Neuronal stem cell (in vitro differentiated cells): Measurements from ENCODE around the gene CHST15.

Source experiments
- DNase-seq: peaks from one replicate; pipeline ENCODE4 v3.0.0-alpha.2; 2013; ENCODE audit warnings: low spot score
- H2AFZ ChIP-seq: one replicate; pipeline ENCODE4 v1.6.1; 2013; ENCODE audit warnings: mild to moderate bottlenecking, low read length, inconsistent platforms
- H2AK5ac ChIP-seq: 2 replicates; pipeline ENCODE4 v1.6.1; 2013; ENCODE audit warnings: low read depth, mild to moderate bottlenecking, inconsistent platforms, low read length, moderate library complexity, mixed read lengths
- H2BK120ac ChIP-seq: 2 replicates; pipeline ENCODE4 v1.6.1; 2013; ENCODE audit warnings: low read depth, mild to moderate bottlenecking, inconsistent platforms, low read length, moderate library complexity, mixed read lengths
- H2BK12ac ChIP-seq: one replicate; pipeline ENCODE4 v1.6.1; 2013; ENCODE audit warnings: low read length, inconsistent platforms
- H2BK15ac ChIP-seq: 2 replicates; pipeline ENCODE4 v1.6.1; 2013; ENCODE audit warnings: mild to moderate bottlenecking, low read length, inconsistent platforms, mixed read lengths
- H2BK5ac ChIP-seq: one replicate; pipeline ENCODE4 v1.6.1; 2013; ENCODE audit warnings: inconsistent platforms, mild to moderate bottlenecking, low read length, moderate library complexity
- H3K14ac ChIP-seq: one replicate; pipeline ENCODE4 v1.6.1; 2013; ENCODE audit warnings: low read length, inconsistent platforms
- H3K18ac ChIP-seq: 2 replicates; pipeline ENCODE4 v1.6.1; 2013; ENCODE audit warnings: low read length, inconsistent platforms
- H3K23ac ChIP-seq: 2 replicates; pipeline ENCODE4 v1.6.1; 2013; ENCODE audit warnings: low read depth, mild to moderate bottlenecking, mixed read lengths, low read length, inconsistent platforms; ENCODE audit not compliant: poor library complexity
- H3K27ac ChIP-seq: replicated peaks from 3 replicates; pipeline ENCODE4 v1.5.1; 2013; ENCODE audit warnings: low read length, inconsistent platforms
- H3K27me3 ChIP-seq, 3 experiments: 2 replicates each; pipeline ENCODE4 v1.6.1; 2013; ENCODE audit warnings: low read length in 3 of 3, mild to moderate bottlenecking in 2 of 3, inconsistent platforms in 1 of 3, low read depth in 1 of 3, mixed read lengths in 1 of 3, moderate library complexity in 1 of 3; ENCODE audit not compliant: control insufficient read depth in 3 of 3, insufficient read depth in 3 of 3
- H3K36me3 ChIP-seq, 2 donors: replicated peaks in 1 of 2; 2 replicates each; pipeline ENCODE4 v1.6.1; 2013; ENCODE audit warnings: low read length in 2 of 2; ENCODE audit not compliant: control insufficient read depth in 2 of 2, insufficient read depth in 2 of 2
- H3K4ac ChIP-seq: 2 replicates; pipeline ENCODE4 v1.6.1; 2013; ENCODE audit warnings: inconsistent platforms, mild to moderate bottlenecking, low read length, moderate library complexity
- H3K4me1 ChIP-seq, 2 donors: 1 replicate in 1 of 2; 2 replicates in 1 of 2; pipeline ENCODE4 v1.6.1; 2013; ENCODE audit warnings: low read length in 2 of 2, low read depth in 1 of 2; ENCODE audit not compliant: control insufficient read depth in 2 of 2, insufficient read depth in 1 of 2
- H3K4me2 ChIP-seq: one replicate; pipeline ENCODE4 v1.6.1; 2013; ENCODE audit warnings: mild to moderate bottlenecking, low read length, inconsistent platforms; ENCODE audit not compliant: insufficient read depth, poor library complexity, severe bottlenecking
- H3K4me3 ChIP-seq, 2 donors: 2 replicates each; pipeline ENCODE4 v1.5.1; 2013; ENCODE audit warnings: low read length in 2 of 2, mild to moderate bottlenecking in 2 of 2, inconsistent platforms in 1 of 2, moderate library complexity in 1 of 2
- H3K79me1 ChIP-seq: one replicate; pipeline ENCODE4 v1.6.1; 2013; ENCODE audit warnings: low read depth, mild to moderate bottlenecking, inconsistent platforms, low read length, moderate library complexity
- H3K9ac ChIP-seq: one replicate; pipeline ENCODE4 v1.6.1; 2013; ENCODE audit warnings: mild to moderate bottlenecking, low read depth, low read length, inconsistent platforms; ENCODE audit not compliant: poor library complexity
- H3K9me3 ChIP-seq, 2 donors: replicated peaks in 1 of 2; 2 replicates each; pipeline versions ENCODE3 to v1.6.1; 2013; ENCODE audit warnings: low read length in 2 of 2, mild to moderate bottlenecking in 2 of 2, inconsistent platforms in 1 of 2, low read depth in 1 of 2, mixed read lengths in 1 of 2, moderate library complexity in 1 of 2; ENCODE audit not compliant: control insufficient read depth in 2 of 2, insufficient read depth in 1 of 2
- H4K8ac ChIP-seq: one replicate; pipeline ENCODE4 v1.6.1; 2013; ENCODE audit warnings: low read depth, mild to moderate bottlenecking, inconsistent platforms, low read length, moderate library complexity
- H4K91ac ChIP-seq: one replicate; pipeline ENCODE4 v1.6.1; 2013; ENCODE audit warnings: low read length, low read depth, mild to moderate bottlenecking, inconsistent platforms; ENCODE audit not compliant: poor library complexity
- WGBS, 2 donors: extraction: QIAGEN DNeasy Blood & Tissue Kit; methylation state at CpG; one replicate each; pipeline ENCODE4 v1.1.7; 2013; ENCODE audit warnings: missing lambda C conversion rate in 2 of 2, mixed read lengths in 1 of 2; ENCODE audit not compliant: insufficient read length in 2 of 2, insufficient replicate concordance in 1 of 2; ENCODE audit errors: extremely low coverage in 2 of 2; 5-methylcytosine and 5-hydroxymethylcytosine counted together

Gene CHST15

DNA sequence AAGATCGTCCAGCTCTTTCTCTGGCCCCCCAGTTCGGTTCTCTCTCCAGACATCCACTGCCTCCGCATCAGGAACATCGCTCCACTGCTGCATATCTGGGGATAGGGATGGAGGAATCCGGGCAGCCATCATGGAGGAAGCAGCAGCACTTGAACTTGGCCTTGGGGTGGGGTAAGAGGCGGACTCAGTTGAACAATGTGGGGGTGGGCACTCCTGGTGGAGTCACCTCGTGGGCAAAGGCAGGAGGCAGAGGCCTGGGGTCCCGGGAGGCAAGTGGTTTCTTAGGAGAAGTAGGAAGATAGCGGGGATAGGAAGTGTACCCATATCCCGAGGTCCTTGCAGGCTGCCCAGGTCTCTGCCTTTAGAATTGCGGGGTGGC, 98.3 kb downstream of the CHST15 start:
- Histone ChIP-seq H2AK5ac (peak overlapping the region; percentile 76), H3K9me3 (no peaks in the 10 kb centered on the region), H3K27me3 (peaks cover 0 to 24% (median 10%) of the 10 kb centered on the region in 3 experiments), H4K91ac (no peak overlapping the region), H3K4me3 (no peak overlapping the region), H3K27ac (no peak overlapping the region), H3K79me1 (no peaks in the 10 kb centered on the region), H3K36me3 (no peaks in the 10 kb centered on the region), H3K4me1 (peaks cover 2 to 8% of the 10 kb centered on the region in 2 donors), H3K4me2 (peak overlapping the region; percentile 54), H2BK120ac (no peak overlapping the region), H3K18ac (peak overlapping the region; percentile 15), H4K8ac (no peak overlapping the region), H3K23ac (no peak overlapping the region), H2BK5ac (no peak overlapping the region), H3K9ac (no peak overlapping the region), H3K4ac (no peak overlapping the region), H2BK15ac (no peak overlapping the region), H2AFZ (peak overlapping the region; percentile 85), H2BK12ac (no peak overlapping the region), H3K14ac (no peak overlapping the region)
- DNase-seq: peak; percentile 24
- WGBS, 2 donors: no CpG with 5 or more reads among the region's 11 CpGs

DNA sequence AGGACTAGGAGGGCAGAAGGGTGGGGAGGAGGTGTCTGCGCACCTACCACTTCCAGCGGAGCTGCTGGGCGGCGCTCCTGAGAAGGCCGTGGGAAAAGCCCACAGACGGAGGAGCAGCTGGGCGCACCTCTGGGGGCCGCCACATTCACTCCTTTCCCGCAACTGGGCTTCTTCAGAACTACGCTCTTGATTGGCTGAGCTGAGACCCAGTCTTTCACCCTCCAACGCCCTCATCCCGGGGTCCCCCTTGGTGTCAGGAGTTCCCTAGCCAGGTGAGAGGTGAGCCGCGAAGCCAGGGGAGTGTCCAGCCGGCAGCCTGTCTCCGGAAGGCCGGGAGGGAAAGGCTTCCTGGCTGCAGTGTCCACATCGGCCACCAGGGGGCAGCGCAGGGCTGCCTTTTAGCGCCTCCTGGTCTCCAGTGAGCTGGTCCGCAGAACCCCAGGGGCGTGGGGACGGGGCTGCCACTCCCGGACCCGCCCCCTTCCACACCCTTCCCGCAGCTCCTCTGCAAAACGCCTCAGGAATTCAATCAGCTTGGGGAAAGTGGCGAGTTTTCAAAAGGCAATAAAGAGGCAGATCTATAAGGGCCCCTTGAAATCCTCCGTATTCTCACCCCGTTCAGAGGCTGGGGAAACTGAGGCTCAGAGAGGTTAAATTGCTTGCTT, 98.8 kb downstream of the CHST15 start:
- H3K27me3 ChIP-seq: peaks cover 0 to 24% (median 10%) of the 10 kb centered on the region in 3 experiments
- H3K4me3 ChIP-seq: no peak overlapping the region
- WGBS, 2 donors: no CpG with 5 or more reads among the region's 30 CpGs

DNA sequence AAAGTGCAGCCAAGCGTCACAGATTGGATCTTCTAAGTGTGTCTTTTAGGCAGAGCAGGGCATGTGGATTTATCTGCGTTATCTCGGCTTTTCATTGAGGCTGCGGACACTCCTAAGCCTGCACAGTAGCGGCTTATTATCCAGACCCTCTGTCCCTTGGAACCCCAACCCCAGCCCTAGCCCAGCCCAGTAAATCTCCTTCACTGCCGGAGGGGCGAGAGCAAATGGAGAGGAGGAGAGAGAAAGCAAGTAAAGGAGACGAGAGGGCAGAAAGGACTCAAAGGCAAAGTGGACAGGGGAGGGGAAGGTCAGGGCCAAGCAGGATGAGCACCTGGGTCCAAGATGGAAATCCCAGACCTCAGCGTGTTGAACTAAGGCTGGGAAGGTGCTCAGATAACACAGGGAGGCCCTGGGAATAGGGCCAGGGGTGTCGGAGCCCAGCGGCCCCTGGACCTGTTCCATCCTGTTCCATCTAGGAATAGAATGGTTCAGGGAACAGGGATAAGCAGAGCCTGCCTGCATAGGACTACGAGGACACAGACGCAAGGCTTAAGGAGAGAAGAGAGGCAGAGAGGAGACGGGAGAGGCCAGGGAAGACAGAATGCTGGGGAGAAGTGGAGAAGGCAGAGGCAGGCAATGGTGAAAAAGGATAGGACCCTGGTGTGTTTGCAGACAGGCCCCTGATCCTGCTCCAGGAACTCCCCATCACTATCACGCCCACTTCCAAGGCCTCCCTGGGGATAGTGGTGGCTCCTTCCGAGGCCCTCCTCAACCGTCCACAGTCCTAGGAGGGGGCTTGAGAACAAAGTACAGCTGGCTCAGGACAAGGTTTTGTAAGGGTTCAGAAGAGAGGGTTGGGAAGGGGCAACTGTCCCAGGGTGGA, 99.6 kb downstream of the CHST15 start:
- Histone ChIP-seq H3K9me3 (no peaks in the 10 kb centered on the region), H3K18ac (peak overlapping the region; percentile 6), H3K27me3 (peaks cover 0 to 24% (median 10%) of the 10 kb centered on the region in 3 experiments), H2BK120ac (no peak overlapping the region), H3K79me1 (no peaks in the 10 kb centered on the region), H2AK5ac (peak overlapping the region; percentile 47), H3K4ac (no peak overlapping the region), H4K91ac (no peak overlapping the region), H3K23ac (no peak overlapping the region), H3K4me1 (peaks cover 2 to 8% of the 10 kb centered on the region in 2 donors), H2AFZ (peak overlapping the region; percentile 94), H3K4me3 (no peak overlapping the region), H2BK15ac (peak overlapping the region; percentile 74), H3K9ac (no peak overlapping the region), H3K36me3 (no peaks in the 10 kb centered on the region), H3K27ac (no peak overlapping the region), H3K4me2 (peak overlapping the region; percentile 54), H3K14ac (peak overlapping the region; percentile 73), H2BK5ac (no peak overlapping the region), H2BK12ac (peak overlapping the region; percentile 69), H4K8ac (no peak overlapping the region)
- DNase-seq: no peak
- WGBS, 2 donors: no CpG with 5 or more reads among the region's 17 CpGs

More for the DNA sequence above, 98.8 kb downstream of the CHST15 start:
- H3K4ac ChIP-seq: no peak overlapping the region
- H2BK120ac ChIP-seq: no peak overlapping the region
- H4K8ac ChIP-seq: no peak overlapping the region
- H3K4me2 ChIP-seq: peak overlapping the region; percentile 54
- peak overlapping the region; percentile 74 for H2BK15ac ChIP-seq
- H2AFZ ChIP-seq: peak overlapping the region; percentile 94
- H3K27ac ChIP-seq: no peak overlapping the region
- H3K18ac ChIP-seq: peak overlapping the region; percentile 6
- DNase-seq: peak; percentile 85
- H3K23ac ChIP-seq: no peak overlapping the region
- peak overlapping the region; percentile 76 for H2AK5ac ChIP-seq
- H3K9ac ChIP-seq: no peak overlapping the region
- no peaks in the 10 kb centered on the region for H3K79me1 ChIP-seq
- H3K9me3 ChIP-seq: no peaks in the 10 kb centered on the region
- H2BK5ac ChIP-seq: no peak overlapping the region
- H3K4me1 ChIP-seq: peaks cover 2 to 8% of the 10 kb centered on the region in 2 donors
- no peak overlapping the region for H3K14ac ChIP-seq
- peak overlapping the region; percentile 30 for H2BK12ac ChIP-seq
- H4K91ac ChIP-seq: no peak overlapping the region
- H3K36me3 ChIP-seq: no peaks in the 10 kb centered on the region
